Endothelial cell of umbilical vein (primary cell): ENCODE measurements around the gene SLCO2A1.

Experiments used
- EZH2 ChIP-seq: IDR thresholded peaks from 2 replicates; pipeline ENCODE4 v1.6.1; 2012; ENCODE audit warnings: borderline replicate concordance, low read depth, mild to moderate bottlenecking, moderate library complexity, low read length, inconsistent platforms; ENCODE audit not compliant: severe bottlenecking
- FOS ChIP-seq: IDR thresholded peaks from 2 replicates; pipeline ENCODE4 v1.6.1; 2011; ENCODE audit warnings: mild to moderate bottlenecking, low read length, moderate library complexity, borderline replicate concordance; ENCODE audit not compliant: insufficient read depth
- JUN ChIP-seq: IDR thresholded peaks from 2 replicates; pipeline ENCODE4 v1.6.1; 2011; ENCODE audit warnings: borderline replicate concordance, low read depth; ENCODE audit not compliant: insufficient read length, insufficient read depth
- MYC ChIP-seq: IDR thresholded peaks from one replicate; pipeline ENCODE4 v1.6.1; 2011; ENCODE audit warnings: mild to moderate bottlenecking, low read depth, low read length
- POLR2A ChIP-seq: IDR thresholded peaks from 2 replicates; pipeline ENCODE4 v1.6.1; 2012; ENCODE audit warnings: low read depth, mild to moderate bottlenecking, control low read depth, low read length
- POLR2AphosphoS5 ChIP-seq: IDR thresholded peaks from 2 replicates; pipeline ENCODE4 v1.6.1; 2012; ENCODE audit warnings: low read depth, mild to moderate bottlenecking, control low read depth, low read length, moderate library complexity; ENCODE audit not compliant: insufficient read depth
- TF ChIP-seq, protein P1 (sequence below), 2 donors: IDR thresholded peaks; 1 replicate in 1 of 2; 2 replicates in 1 of 2; pipeline ENCODE4 v1.5.1; 2011; ENCODE audit warnings: low read length in 2 of 2, mild to moderate bottlenecking in 2 of 2, moderate library complexity in 2 of 2, control low read depth in 1 of 2, inconsistent platforms in 1 of 2, low read depth in 1 of 2; ENCODE audit not compliant: insufficient read depth in 1 of 2; ENCODE audit errors: extremely low read depth in 1 of 2
- TF ChIP-seq, protein P2 (sequence below): IDR thresholded peaks from 2 replicates; pipeline ENCODE4 v1.6.1; 2011; ENCODE audit not compliant: insufficient read depth, insufficient read length

DNA sequence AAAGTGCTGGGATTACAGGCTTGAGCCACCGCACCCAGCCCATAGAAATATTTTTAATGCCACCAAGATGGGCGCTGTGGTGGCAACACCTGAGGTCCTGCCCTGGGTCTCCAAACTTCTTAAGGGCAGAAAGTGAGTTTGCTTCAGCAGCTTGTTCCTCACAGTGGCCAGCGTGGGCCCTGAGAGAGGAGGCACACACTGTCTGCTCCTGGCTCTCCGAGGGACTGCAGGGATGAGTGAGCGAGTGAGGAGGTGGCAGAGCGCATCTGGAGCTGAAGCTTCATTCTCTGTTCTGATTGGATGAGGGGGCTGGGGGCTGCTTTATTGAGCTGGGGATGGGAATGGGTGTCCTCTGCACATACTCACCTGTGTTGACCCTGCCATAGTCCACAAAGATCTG is 76.4 kb downstream of the SLCO2A1 start:
- TF ChIP-seq, protein P1, sequence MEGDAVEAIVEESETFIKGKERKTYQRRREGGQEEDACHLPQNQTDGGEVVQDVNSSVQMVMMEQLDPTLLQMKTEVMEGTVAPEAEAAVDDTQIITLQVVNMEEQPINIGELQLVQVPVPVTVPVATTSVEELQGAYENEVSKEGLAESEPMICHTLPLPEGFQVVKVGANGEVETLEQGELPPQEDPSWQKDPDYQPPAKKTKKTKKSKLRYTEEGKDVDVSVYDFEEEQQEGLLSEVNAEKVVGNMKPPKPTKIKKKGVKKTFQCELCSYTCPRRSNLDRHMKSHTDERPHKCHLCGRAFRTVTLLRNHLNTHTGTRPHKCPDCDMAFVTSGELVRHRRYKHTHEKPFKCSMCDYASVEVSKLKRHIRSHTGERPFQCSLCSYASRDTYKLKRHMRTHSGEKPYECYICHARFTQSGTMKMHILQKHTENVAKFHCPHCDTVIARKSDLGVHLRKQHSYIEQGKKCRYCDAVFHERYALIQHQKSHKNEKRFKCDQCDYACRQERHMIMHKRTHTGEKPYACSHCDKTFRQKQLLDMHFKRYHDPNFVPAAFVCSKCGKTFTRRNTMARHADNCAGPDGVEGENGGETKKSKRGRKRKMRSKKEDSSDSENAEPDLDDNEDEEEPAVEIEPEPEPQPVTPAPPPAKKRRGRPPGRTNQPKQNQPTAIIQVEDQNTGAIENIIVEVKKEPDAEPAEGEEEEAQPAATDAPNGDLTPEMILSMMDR (IDR thresholded peaks at IDR 0.05; ENCODE audit: extremely low read depth in 1 of 2, insufficient read depth in 1 of 2, low read depth in 1 of 2, low read length in 2 of 2), result no peak
- TF ChIP-seq POLR2A (no peak), EZH2 (no peak), POLR2AphosphoS5 (no peak), MYC (no peak), JUN (no peak), FOS (no peak)
- TF ChIP-seq, protein P2, sequence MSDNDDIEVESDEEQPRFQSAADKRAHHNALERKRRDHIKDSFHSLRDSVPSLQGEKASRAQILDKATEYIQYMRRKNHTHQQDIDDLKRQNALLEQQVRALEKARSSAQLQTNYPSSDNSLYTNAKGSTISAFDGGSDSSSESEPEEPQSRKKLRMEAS, result no peak
